MCF 10A (cell line): Measurements from ENCODE around the gene WDR5. TPM values are rescaled to one million over a fixed set of nuclear protein-coding genes. Genes with fewer than 3 reads are reported as not detected.

Source experiments
- BruUV-seq: library from RNA; stranded (reverse); fragments of 400-500 nt; replicated peaks from 2 replicates; lab custom pipeline; 2021; lab: Mats Ljungman, UMichigan
- CTCF ChIA-PET: fragments of 300-600 bp; sonication (Branson Sonifier 250); formaldehyde crosslinking; extraction: SDS; loops from one replicate; lab custom pipeline; 2021; ENCODE audit warnings: antibody characterized with exemption, inconsistent platforms; lab: Yijun Ruan, JAX
- POLR2A ChIA-PET: fragments of 300-600, 350-650 bp; sonication (Branson Sonifier 250); formaldehyde crosslinking; extraction: SDS; loops from one replicate; lab custom pipeline; 2020; ENCODE audit warnings: antibody characterized with exemption, inconsistent platforms; lab: Yijun Ruan, JAX
- DNase-seq: peaks from one replicate; pipeline ENCODE4 v3.0.0-alpha.2; 2018; ENCODE audit not compliant: unreplicated experiment
- H3K27ac Mint-ChIP-seq: one replicate; pipeline ENCODE4 v1.8.0; 2022; ENCODE audit warnings: mild to moderate bottlenecking, low read depth, mixed read lengths; ENCODE audit not compliant: unreplicated experiment
- H3K27me3 Mint-ChIP-seq: one replicate; pipeline ENCODE4 v1.8.0; 2022; ENCODE audit warnings: mixed read lengths; ENCODE audit not compliant: insufficient read depth, unreplicated experiment
- H3K36me3 Mint-ChIP-seq: one replicate; pipeline ENCODE4 v1.8.0; 2022; ENCODE audit warnings: mild to moderate bottlenecking, moderate library complexity, mixed read lengths; ENCODE audit not compliant: insufficient read depth, unreplicated experiment
- H3K4me1 Mint-ChIP-seq: one replicate; pipeline ENCODE4 v1.8.0; 2022; ENCODE audit warnings: mixed read lengths; ENCODE audit not compliant: insufficient read depth, unreplicated experiment
- H3K4me3 Mint-ChIP-seq: one replicate; pipeline ENCODE4 v1.8.0; 2022; ENCODE audit warnings: mild to moderate bottlenecking, moderate library complexity, mixed read lengths; ENCODE audit not compliant: unreplicated experiment
- H3K9me3 Mint-ChIP-seq: one replicate; pipeline ENCODE4 v1.8.0; 2022; ENCODE audit warnings: mixed read lengths; ENCODE audit not compliant: unreplicated experiment
- intact Hi-C: fragments of 100-400 bp; cut with micrococcal nuclease; formaldehyde crosslinking; loops from 2 replicates; pipeline ENCODE4 v1.14.1; 2022
- total RNA-seq: library from RNA; stranded (reverse); gene quantifications from 2 replicates; pipeline ENCODE4 v1.2.3, GENCODE V29; 2022
- TF ChIP-seq, protein P1 (sequence below): fragments of 200-600 bp; IDR thresholded peaks from one replicate; pipeline ENCODE4 v1.8.0; 2022; ENCODE audit warnings: antibody characterized with exemption, mild to moderate bottlenecking; ENCODE audit not compliant: unreplicated experiment

WDR5 gene
- total RNA-seq, 1 experiment from 2014 or later = 43.8 TPM

DNA sequence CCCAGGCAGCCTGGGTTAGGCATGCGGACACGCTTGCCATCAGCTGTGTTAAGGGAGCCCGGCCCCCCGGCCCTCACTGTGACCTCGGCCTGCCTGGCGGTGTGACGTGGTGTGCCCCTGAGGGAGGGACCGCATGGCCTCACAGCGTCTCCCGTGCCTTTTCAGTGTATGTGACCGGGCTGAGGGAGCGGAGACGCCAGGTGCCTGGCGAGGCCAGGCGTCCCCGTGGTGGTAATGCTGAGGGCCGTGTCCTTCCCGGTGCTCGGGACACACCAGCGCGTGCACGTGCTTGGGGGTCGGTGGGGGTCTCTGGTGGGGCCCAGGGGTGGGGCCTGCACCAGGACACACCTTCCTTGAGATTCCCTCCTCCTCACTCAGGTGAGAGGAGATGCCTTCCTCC is 17.6 kb downstream of the WDR5 start:
- no peak for DNase-seq
- peaks cover 83% of the 10 kb centered on the region for H3K36me3 Mint-ChIP-seq
- TF ChIP-seq, protein P1, sequence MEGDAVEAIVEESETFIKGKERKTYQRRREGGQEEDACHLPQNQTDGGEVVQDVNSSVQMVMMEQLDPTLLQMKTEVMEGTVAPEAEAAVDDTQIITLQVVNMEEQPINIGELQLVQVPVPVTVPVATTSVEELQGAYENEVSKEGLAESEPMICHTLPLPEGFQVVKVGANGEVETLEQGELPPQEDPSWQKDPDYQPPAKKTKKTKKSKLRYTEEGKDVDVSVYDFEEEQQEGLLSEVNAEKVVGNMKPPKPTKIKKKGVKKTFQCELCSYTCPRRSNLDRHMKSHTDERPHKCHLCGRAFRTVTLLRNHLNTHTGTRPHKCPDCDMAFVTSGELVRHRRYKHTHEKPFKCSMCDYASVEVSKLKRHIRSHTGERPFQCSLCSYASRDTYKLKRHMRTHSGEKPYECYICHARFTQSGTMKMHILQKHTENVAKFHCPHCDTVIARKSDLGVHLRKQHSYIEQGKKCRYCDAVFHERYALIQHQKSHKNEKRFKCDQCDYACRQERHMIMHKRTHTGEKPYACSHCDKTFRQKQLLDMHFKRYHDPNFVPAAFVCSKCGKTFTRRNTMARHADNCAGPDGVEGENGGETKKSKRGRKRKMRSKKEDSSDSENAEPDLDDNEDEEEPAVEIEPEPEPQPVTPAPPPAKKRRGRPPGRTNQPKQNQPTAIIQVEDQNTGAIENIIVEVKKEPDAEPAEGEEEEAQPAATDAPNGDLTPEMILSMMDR = no peak
- H3K27me3 Mint-ChIP-seq = no peaks in the 10 kb centered on the region
- intact Hi-C loops = no loop called here
- no peak overlapping the region for H3K27ac Mint-ChIP-seq
- no peaks in the 10 kb centered on the region for H3K4me1 Mint-ChIP-seq
- H3K9me3 Mint-ChIP-seq = no peaks in the 10 kb centered on the region
- H3K4me3 Mint-ChIP-seq = no peak overlapping the region
- ChIA-PET CTCF (no interaction called here), POLR2A (no interaction called here)
- BruUV-seq = no TSS peak

DNA sequence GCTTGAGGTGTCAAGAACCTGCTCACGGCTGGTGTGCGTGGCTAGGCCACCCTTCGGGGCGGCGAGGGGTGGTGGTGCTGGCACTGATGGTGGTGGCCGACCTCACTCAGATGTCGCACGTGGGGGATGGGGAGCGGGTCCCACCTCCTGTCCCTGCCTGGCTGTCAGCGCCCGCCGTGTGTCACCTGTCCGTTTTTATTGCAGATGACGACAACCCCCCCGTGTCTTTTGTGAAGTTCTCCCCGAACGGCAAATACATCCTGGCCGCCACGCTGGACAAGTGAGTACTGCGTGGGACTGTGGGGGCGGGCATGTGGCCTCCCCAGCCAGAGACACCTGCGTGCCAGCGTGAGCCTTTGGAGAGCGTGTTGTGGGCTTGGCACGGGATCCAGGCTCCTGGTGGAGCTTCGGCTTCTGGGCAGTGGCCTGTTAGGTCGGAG is 18.4 kb downstream of the WDR5 start:
- BruUV-seq = no TSS peak
- ChIA-PET POLR2A (interaction anchor here (0.6 kb wide), 1 partner anchor 10 kb away, joined by 4 read pairs; the partner anchor contains the start of gene RNU6ATAC), CTCF (interaction anchor here (1.3 kb wide), 1 partner anchor 16 kb away, joined by 3 read pairs; no protein-coding TSS in a partner anchor)
- intact Hi-C loops = no loop called here
- Mint-ChIP-seq H3K27me3 (no peaks in the 10 kb centered on the region), H3K36me3 (peaks cover 78% of the 10 kb centered on the region), H3K27ac (no peak overlapping the region), H3K4me3 (no peak overlapping the region), H3K4me1 (no peaks in the 10 kb centered on the region), H3K9me3 (no peaks in the 10 kb centered on the region)
- DNase-seq = no peak
- TF ChIP-seq, protein P1 = no peak

DNA sequence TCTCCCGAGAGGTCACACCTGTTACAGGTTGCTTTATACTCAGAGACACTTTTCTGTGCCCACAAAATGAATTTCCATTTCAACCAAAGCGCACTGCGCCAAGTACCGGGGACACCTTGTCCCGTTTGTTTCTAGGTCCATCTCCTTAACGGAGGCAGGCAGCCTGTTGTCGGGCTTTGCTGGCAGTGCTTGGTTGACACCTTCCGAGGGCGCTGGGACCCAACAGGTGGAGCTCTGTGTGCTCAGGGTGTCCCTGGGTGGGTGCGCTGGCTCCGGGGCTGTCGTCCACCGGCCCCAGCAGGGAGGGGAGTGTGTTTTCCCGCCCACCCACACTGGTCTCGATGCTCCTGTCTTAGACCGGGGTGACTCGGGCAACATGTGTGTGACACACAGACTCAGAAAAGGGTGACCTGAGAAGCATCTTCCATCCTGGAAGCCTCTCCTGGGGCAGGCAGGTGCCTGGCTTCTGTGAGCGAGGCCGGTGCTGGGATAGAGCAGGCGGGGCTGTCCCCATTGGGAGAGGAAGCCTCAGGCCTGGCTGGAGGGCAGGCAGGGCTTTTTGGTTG is 20.0 kb downstream of the WDR5 start:
- intact Hi-C loops = no loop called here
- Mint-ChIP-seq H3K36me3 (peaks cover 67% of the 10 kb centered on the region), H3K4me1 (no peaks in the 10 kb centered on the region), H3K27ac (no peak overlapping the region), H3K9me3 (no peaks in the 10 kb centered on the region), H3K4me3 (no peak overlapping the region), H3K27me3 (no peaks in the 10 kb centered on the region)
- POLR2A ChIA-PET = interaction anchor here (0.6 kb wide), 1 partner anchor 9 kb away, joined by 3 read pairs; the partner anchor contains the start of gene RNU6ATAC
- BruUV-seq = no TSS peak
- no peak for DNase-seq
- CTCF ChIA-PET = interaction anchor here (0.6 kb wide), 1 partner anchor 50 kb away, joined by 4 read pairs; no protein-coding TSS in a partner anchor
- TF ChIP-seq, protein P1 = no peak

DNA sequence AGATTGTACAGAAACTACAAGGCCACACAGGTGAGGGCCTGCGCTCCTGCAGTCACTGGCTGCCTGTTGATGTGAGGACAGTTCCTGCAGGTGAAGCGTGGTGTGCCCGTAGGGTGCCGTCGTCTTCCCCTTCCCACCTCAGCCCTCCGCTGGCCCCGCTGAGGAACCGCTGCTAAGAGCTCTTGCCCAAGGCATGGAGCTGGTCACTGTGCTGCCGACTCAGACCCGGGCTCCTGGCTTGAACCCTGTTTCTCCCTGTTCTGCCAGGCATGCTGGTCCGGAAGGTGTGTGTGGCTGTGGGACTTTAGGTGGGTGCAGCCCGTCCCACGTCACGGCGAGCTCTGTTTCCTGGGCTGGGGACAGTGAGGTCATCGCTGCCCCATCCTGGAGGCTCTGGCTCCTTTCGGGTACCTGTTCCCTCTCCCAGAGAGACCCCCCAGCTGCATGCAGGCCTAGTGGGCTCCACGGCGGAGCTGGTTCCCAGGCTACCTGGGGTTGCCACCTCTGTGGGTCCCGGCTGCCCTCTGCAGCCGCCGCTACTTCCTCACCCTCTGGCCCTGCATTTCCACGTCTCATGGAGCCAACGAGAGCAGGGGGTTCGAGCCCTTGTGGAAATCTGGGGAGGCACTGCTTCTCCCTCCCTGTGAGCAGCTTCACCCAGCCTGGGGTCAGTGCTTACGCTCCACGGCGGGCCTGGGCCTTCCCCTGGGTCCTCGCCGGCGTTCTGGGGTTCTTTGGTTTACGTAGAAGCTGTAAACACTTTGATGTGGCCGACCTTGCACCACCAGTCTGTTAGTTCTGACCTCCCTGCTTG is 20.9 kb downstream of the WDR5 start:
- no TSS peak for BruUV-seq
- no peak for DNase-seq
- no peaks in the 10 kb centered on the region for H3K27me3 Mint-ChIP-seq

More for the DNA sequence above, 20.9 kb downstream of the WDR5 start:
- Mint-ChIP-seq H3K36me3 (peaks cover 58% of the 10 kb centered on the region), H3K4me3 (no peak overlapping the region), H3K27ac (no peak overlapping the region), H3K9me3 (no peaks in the 10 kb centered on the region), H3K4me1 (no peaks in the 10 kb centered on the region)
- CTCF ChIA-PET = interaction anchor here (1.1 kb wide), 1 partner anchor 8 kb away, joined by 3 read pairs; no protein-coding TSS in a partner anchor
- intact Hi-C loops = no loop called here
- POLR2A ChIA-PET = no interaction called here
- TF ChIP-seq, protein P1 = no peak
